Fibroblast of skin of scalp (primary cell): ENCODE data around the gene AP1G1.
"Not testable (repeated sequence)": the region's sequence is repeated elsewhere in the genome, so short reads cannot be mapped to it uniquely, and the experiment has no call there.

Experiments used
- DNase-seq: peaks from one replicate; pipeline ENCODE4 v3.0.0-alpha.2; 2013

Gene AP1G1

DNA sequence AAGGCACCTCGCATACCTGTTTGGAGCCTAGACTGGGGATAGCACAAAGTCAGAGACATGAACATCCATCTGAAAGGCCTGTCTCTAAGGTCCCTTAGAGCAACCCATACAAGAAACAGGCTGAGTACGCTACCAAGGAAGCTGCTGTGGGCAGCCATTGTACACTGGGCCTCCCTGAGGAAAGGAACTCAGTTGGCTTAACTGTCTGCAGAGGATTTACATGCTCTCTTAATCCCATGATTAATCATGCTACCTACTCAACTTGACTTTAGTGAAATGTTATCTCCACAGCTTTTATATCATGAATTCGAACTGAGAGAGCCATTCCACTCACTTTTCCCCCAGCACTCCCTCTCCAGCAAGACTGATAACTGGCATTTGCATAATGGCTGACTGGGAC, 110.1 kb downstream of the AP1G1 start:
- DNase-seq, result no peak

DNA sequence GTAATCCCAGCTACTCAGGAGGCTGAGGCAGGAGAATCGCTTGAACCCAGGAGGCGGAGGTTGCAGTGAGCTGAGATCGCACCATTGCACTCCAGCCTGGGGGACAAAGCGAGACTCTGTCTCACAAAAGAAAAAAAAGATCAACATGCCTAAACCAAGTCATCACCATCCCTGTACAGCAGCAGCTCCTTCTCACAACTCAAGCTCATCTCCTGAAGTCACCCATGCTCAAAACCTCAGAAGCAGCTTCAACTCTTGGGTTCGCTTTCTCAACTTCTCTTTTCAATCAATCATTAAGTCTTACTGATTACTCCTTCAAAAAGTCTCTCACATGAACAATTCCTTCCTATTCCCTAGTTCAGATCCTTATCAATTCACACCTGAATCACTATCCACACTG, 115.5 kb downstream of the AP1G1 start:
- no peak for DNase-seq

DNA sequence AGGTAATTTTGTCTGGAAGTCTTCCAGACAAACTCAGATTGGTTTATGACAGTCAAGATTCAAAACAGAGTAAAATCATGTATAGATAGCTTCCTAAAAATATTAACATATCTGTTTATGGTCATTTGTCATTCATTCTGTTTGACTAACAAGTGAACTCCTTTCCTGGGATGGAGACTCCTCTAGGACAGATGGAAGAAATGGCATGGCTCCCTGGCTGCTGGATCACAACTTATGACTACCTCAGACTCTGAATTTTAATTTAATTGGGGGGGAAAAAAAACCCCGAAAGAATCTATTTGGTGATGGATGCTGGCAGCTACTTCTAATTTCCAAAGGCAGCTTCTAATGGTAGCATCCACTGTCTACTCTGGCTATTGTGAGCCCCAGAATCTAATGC, 118.7 kb downstream of the AP1G1 start:
- DNase-seq, result no peak

DNA sequence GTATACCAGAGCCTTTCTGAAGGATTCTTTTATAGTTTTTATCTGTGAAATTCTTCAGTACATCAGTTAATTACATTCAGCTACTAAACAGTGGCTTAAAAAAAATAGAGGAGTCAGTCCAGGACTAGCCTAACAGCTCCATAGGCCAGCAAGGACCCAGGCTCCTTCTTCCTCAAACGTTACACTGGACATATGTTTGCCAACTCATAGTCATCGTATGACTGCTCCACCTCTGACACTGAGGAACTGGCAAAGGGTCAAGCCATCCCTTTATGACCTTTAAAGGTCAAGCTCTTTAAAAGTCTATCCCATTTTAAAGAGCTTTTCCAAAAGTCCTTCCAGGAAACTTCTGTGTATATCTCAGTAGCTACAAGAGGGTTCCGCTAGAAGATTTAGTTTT, 120.8 kb downstream of the AP1G1 start:
- no peak for DNase-seq

DNA sequence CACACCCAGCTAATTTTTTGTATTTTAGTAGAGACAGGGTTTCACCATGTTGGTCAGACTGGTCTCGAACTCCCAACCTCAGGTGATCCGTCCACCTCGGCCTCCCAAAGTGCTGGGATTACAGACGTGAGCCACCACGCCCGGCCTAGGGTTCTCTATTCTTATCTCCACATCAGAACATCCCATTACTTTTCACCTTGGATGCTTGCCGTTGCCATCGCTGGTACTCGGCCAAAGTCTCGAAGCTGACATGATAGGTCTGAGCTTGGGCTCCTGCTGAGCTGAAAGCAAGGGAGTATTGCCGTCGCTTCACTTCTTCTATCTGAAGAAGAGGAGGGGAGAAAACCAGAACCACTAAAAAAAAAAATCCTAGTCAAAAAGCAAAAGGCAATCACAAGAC, 124.4 kb downstream of the AP1G1 start:
- DNase-seq, result not testable (repeated sequence)

DNA sequence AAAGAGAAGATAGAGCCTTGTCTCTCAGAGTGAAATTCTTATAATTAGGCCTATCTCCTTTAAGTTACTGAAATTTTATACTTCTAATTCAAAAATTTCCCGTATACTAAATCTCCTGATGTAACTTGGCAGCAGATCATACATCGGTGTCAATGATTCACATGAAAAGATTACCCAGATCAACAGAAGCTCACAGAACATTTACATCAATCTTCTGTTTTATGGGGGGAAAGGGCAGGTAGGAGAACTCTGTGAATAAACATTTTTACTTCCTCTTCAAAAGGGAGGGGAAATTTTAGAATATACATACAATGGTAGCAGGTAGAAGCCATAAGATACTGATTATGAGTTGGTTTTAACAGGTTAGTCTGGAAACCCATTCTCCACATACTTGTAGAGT, 127.3 kb downstream of the AP1G1 start:
- no peak for DNase-seq
